ENCODE data around the gene SAMD3. TPM values are rescaled to one million over a fixed set of nuclear protein-coding genes. Genes with fewer than 3 reads are reported as not detected.

SAMD3 gene
- total and polyA plus RNA-seq, 2 donors (not counting 3 experiments of a cell fraction or from before 2014, with no cell fraction given): not detected

DNA sequence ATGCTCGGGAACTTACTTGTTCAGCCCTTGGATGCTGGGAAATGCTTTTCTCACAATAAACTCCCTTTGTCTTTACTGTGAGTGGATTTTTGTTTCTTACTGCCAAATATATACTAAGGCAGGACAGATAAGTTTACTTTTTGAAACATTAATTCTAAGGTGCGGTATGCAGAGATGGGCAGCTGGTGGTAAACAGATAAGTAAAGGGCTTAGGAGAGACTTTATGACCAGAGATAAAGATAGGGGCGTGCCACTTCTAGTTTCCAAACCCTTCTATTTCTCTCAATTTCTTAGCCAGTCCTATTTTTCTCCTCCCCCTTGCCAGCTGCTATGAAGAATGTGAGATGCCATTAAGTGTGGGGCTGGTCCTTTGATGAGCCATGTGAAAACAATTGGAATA, 16.3 kb downstream of the SAMD3 start:
- no peaks in the 10 kb centered on the region for H3K9me3 ChIP-seq (replicated peaks; ENCODE audit: control insufficient read depth, insufficient read depth, low read length)
- BruUV-seq (replicated peaks): no TSS peak
- H3K4me2 ChIP-seq (ENCODE audit: insufficient read depth, low read length): no peak overlapping the region
- no peak overlapping the region for H3K9ac ChIP-seq (replicated peaks; ENCODE audit: extremely low read depth, insufficient read depth, low read length)
- no peak for TF ChIP-seq FOS (IDR thresholded peaks at IDR 0.05; ENCODE audit: borderline replicate concordance, insufficient read depth, low read length)
- no peak for TF ChIP-seq EZH2 (IDR thresholded peaks at IDR 0.05; ENCODE audit: borderline replicate concordance, low read depth, low read length, severe bottlenecking)
- TF ChIP-seq, protein P1, sequence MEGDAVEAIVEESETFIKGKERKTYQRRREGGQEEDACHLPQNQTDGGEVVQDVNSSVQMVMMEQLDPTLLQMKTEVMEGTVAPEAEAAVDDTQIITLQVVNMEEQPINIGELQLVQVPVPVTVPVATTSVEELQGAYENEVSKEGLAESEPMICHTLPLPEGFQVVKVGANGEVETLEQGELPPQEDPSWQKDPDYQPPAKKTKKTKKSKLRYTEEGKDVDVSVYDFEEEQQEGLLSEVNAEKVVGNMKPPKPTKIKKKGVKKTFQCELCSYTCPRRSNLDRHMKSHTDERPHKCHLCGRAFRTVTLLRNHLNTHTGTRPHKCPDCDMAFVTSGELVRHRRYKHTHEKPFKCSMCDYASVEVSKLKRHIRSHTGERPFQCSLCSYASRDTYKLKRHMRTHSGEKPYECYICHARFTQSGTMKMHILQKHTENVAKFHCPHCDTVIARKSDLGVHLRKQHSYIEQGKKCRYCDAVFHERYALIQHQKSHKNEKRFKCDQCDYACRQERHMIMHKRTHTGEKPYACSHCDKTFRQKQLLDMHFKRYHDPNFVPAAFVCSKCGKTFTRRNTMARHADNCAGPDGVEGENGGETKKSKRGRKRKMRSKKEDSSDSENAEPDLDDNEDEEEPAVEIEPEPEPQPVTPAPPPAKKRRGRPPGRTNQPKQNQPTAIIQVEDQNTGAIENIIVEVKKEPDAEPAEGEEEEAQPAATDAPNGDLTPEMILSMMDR (IDR thresholded peaks at IDR 0.05; ENCODE audit: extremely low read depth in 1 of 2, insufficient read depth in 1 of 2, low read depth in 1 of 2, low read length in 2 of 2): no peak
- no peak for TF ChIP-seq MYC (IDR thresholded peaks at IDR 0.05; ENCODE audit: low read depth, low read length)
- TF ChIP-seq, protein P2, sequence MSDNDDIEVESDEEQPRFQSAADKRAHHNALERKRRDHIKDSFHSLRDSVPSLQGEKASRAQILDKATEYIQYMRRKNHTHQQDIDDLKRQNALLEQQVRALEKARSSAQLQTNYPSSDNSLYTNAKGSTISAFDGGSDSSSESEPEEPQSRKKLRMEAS (IDR thresholded peaks at IDR 0.05; ENCODE audit: insufficient read depth, insufficient read length): no peak
- no peak for TF ChIP-seq JUN (IDR thresholded peaks at IDR 0.05; ENCODE audit: borderline replicate concordance, insufficient read depth, insufficient read length, low read depth)
- TF ChIP-seq GATA2 (IDR thresholded peaks at IDR 0.05; ENCODE audit: insufficient read depth, insufficient read length, low read depth, low read length): no peak
- TF ChIP-seq POLR2A (IDR thresholded peaks at IDR 0.05; ENCODE audit: low read depth, low read length): no peak
- TF ChIP-seq POLR2AphosphoS5 (IDR thresholded peaks at IDR 0.05; ENCODE audit: insufficient read depth, low read depth, low read length): no peak
- POLR2A ChIA-PET: no interaction called here
- CTCF ChIA-PET: no interaction called here
- dilution Hi-C loops (cut with MboI; ENCODE audit: extremely low pct_ligation_motif_present, low sequenced_read_pairs): no loop called here
- no peak overlapping the region for H3K27ac ChIP-seq (ENCODE audit: insufficient read depth, low read depth, low read length)
- H3K36me3 ChIP-seq (ENCODE audit: control insufficient read depth in 2 of 2, extremely low read depth in 1 of 2, insufficient read depth in 2 of 2, low read length in 2 of 2): no peaks in the 10 kb centered on the region
- no peaks in the 10 kb centered on the region for H3K9me1 ChIP-seq (replicated peaks; ENCODE audit: control insufficient read depth, extremely low read depth, insufficient read depth, low read length)
- H3K27me3 ChIP-seq (ENCODE audit: control insufficient read depth in 2 of 2, insufficient read depth in 2 of 2, low read length in 2 of 2): peaks cover 3 to 8% of the 10 kb centered on the region in 2 experiments
- no peak for DNase-seq (ENCODE audit: low read depth, low spot score)
- H4K20me1 ChIP-seq (replicated peaks; ENCODE audit: control insufficient read depth, extremely low read depth, insufficient read depth, low read length): no peaks in the 10 kb centered on the region
- intact Hi-C loops (cut with micrococcal nuclease): no loop called here
- no peaks in the 10 kb centered on the region for H3K4me1 ChIP-seq (ENCODE audit: control insufficient read depth, extremely low read depth, insufficient read depth, low read length)
- FAIRE-seq: no peak
- H3K4me3 ChIP-seq (replicated peaks in 1 of 3; ENCODE audit: insufficient read depth in 1 of 3, low read depth in 1 of 3, low read length in 3 of 3): no peak overlapping the region
- no peaks in the 10 kb centered on the region for H3K79me2 ChIP-seq (ENCODE audit: control insufficient read depth, insufficient read depth, low read length)
- H2AFZ ChIP-seq (ENCODE audit: low read depth, low read length): no peak overlapping the region

Data from endothelial cell of umbilical vein (primary cell).